Mammary epithelial cell (primary cell): ENCODE data around the gene NHLRC2.

Source experiments
- EZH2 ChIP-seq: IDR thresholded peaks from 2 replicates; pipeline ENCODE4 v1.6.1; 2012; ENCODE audit warnings: low read length, inconsistent platforms, borderline replicate concordance
- TF ChIP-seq, protein P1 (sequence below), 2 donors: IDR thresholded peaks in 1 of 2; conservative IDR thresholded peaks in 1 of 2; 2 replicates each; pipeline ENCODE4 v1.5.1; 2011 to 2012; ENCODE audit warnings: inconsistent platforms in 2 of 2, low read length in 2 of 2, mild to moderate bottlenecking in 2 of 2, control low read depth in 1 of 2, low read depth in 1 of 2; ENCODE audit not compliant: insufficient read depth in 1 of 2; ENCODE audit errors: extremely low read depth in 1 of 2

DNA sequence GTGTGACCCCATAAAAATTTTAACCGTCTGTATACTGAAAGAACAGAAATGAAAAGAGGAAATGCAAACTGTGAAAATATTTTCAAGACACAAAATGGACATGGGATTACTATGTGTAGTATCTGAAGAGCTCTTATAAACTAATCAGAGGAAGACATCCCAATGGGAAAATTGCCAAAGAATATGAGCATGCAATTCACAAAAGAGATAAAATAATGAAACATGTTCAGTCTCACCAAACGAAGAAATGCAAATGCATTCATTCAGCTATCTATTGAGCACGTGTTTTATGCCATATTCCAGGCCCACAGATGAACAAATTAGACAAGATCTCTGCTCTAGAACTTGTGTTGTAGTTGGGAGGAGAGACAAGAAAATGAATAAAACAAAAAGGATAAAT is 63.2 kb downstream of the NHLRC2 start:
- TF ChIP-seq, protein P1, sequence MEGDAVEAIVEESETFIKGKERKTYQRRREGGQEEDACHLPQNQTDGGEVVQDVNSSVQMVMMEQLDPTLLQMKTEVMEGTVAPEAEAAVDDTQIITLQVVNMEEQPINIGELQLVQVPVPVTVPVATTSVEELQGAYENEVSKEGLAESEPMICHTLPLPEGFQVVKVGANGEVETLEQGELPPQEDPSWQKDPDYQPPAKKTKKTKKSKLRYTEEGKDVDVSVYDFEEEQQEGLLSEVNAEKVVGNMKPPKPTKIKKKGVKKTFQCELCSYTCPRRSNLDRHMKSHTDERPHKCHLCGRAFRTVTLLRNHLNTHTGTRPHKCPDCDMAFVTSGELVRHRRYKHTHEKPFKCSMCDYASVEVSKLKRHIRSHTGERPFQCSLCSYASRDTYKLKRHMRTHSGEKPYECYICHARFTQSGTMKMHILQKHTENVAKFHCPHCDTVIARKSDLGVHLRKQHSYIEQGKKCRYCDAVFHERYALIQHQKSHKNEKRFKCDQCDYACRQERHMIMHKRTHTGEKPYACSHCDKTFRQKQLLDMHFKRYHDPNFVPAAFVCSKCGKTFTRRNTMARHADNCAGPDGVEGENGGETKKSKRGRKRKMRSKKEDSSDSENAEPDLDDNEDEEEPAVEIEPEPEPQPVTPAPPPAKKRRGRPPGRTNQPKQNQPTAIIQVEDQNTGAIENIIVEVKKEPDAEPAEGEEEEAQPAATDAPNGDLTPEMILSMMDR (conservative IDR thresholded peaks at IDR 0.05 in 1 of 2, IDR thresholded peaks at IDR 0.05 in 1 of 2; ENCODE audit: extremely low read depth in 1 of 2, insufficient read depth in 1 of 2, low read depth in 1 of 2, low read length in 2 of 2): no peak
- TF ChIP-seq EZH2: no peak
